Measurements from ENCODE around the gene MAPK8. TPM values are rescaled to one million over a fixed set of nuclear protein-coding genes. Genes with fewer than 3 reads are reported as not detected.
A peak's percentile ranks its signal among the peaks of the same experiment; 100 is the strongest.

MAPK8 gene
- total and polyA plus RNA-seq, 3 donors from 2014 or later, result 91.8 to 114 (median 98.8) TPM

DNA sequence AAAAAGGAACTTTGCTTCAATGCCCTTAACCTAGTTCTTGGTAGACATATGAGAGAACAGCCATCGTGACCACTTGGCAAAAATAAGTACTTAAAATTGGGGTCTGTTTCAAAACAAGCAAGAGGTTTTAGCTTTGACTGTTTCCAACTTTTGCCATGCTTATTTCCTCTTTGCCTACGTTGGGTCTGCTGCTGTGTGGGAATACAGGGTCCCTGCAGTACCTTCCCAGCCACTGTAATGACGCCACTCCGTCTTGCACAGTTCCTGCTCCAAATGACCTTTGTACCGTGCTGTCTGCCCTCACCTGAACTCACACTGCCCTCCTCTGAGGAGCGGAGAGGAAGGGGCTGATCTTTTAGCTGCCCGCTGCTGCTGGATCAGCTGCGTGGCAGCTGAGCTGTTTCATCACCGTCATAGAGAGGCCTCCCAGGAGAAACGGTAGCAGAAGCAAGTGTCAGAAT, 133.1 kb downstream of the MAPK8 start:
- intact Hi-C loops (cut with DNase I; ENCODE audit: low total_unique reads), result no loop called here
- DNase-seq, result no peak

GRCh38 chr10:48440771-48441170, 134.3 kb downstream of the MAPK8 start:
- Histone ChIP-seq H3K4me1 (no peaks in the 10 kb centered on the region), H3K27me3 (no peaks in the 10 kb centered on the region), H3K4me3 (no peak overlapping the region), H3K27ac (no peak overlapping the region), H3K9me3 (no peaks in the 10 kb centered on the region), H3K36me3 (ENCODE audit: low read depth, missing control alignments) (no peaks in the 10 kb centered on the region)
- intact Hi-C loops (cut with DNase I; ENCODE audit: low total_unique reads), result no loop called here
- TF ChIP-seq POLR2A (IDR thresholded peaks at IDR 0.05) (no peak), CTCF (IDR thresholded peaks at IDR 0.05) (no peak)
- DNase-seq, result no peak
- 72 to 89% methylated on average over 4 of the region's 4 CpGs for WGBS, 2 donors

More for the DNA sequence above, 133.1 kb downstream of the MAPK8 start:
- Histone ChIP-seq H3K4me1 (no peaks in the 10 kb centered on the region), H3K27ac (no peak overlapping the region), H3K4me3 (no peak overlapping the region), H3K36me3 (ENCODE audit: low read depth, missing control alignments) (no peaks in the 10 kb centered on the region), H3K27me3 (no peaks in the 10 kb centered on the region), H3K9me3 (no peaks in the 10 kb centered on the region)
- TF ChIP-seq CTCF (IDR thresholded peaks at IDR 0.05), result no peak
- TF ChIP-seq POLR2A (IDR thresholded peaks at IDR 0.05), result no peak
- 42 to 56% methylated on average over 10 of the region's 10 CpGs for WGBS, 2 donors

- no peak for DNase-seq
- H3K4me1 ChIP-seq, result no peaks in the 10 kb centered on the region
- no peaks in the 10 kb centered on the region for H3K36me3 ChIP-seq (ENCODE audit: low read depth, missing control alignments)
- no peaks in the 10 kb centered on the region for H3K27me3 ChIP-seq
- TF ChIP-seq CTCF (IDR thresholded peaks at IDR 0.05), result no peak
- H3K27ac ChIP-seq, result no peak overlapping the region
- no peak overlapping the region for H3K4me3 ChIP-seq
- H3K9me3 ChIP-seq, result no peaks in the 10 kb centered on the region
- intact Hi-C loops (cut with DNase I; ENCODE audit: low total_unique reads), result no loop called here
- 83 to 93% methylated on average over 7 to 11 of the region's 11 CpGs for WGBS, 2 donors
Observed at GRCh38 chr10:48442090-48442808, 135.8 kb downstream of the MAPK8 start.

DNA sequence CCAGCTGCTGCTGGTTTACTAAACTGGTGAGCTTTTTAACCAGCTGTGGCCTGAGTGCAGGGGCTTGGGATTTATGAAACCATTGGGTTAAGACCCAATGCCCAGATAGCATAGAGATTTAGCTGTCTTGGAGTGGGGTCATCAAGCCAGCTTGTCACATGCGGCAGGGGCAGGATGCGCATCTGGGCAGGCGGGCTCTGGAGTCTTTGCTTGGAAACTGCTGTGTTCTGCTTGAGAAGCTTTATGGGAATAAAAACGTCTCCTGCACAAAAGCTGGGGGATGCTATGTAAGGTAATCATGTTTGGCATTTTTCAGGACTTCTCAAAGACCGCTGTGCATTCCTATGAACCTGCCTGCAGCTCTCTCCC, 136.3 kb downstream of the MAPK8 start:
- H3K36me3 ChIP-seq (ENCODE audit: low read depth, missing control alignments), result no peaks in the 10 kb centered on the region
- H3K27me3 ChIP-seq, result no peaks in the 10 kb centered on the region
- WGBS, 2 donors, result 77 to 84% methylated on average over 5 of the region's 5 CpGs
- no peak for DNase-seq
- H3K9me3 ChIP-seq, result no peaks in the 10 kb centered on the region
- no peak overlapping the region for H3K27ac ChIP-seq
- intact Hi-C loops (cut with DNase I; ENCODE audit: low total_unique reads), result no loop called here
- H3K4me3 ChIP-seq, result no peak overlapping the region
- H3K4me1 ChIP-seq, result no peaks in the 10 kb centered on the region
- no peak for TF ChIP-seq POLR2A (IDR thresholded peaks at IDR 0.05)
- no peak for TF ChIP-seq CTCF (IDR thresholded peaks at IDR 0.05)

DNA sequence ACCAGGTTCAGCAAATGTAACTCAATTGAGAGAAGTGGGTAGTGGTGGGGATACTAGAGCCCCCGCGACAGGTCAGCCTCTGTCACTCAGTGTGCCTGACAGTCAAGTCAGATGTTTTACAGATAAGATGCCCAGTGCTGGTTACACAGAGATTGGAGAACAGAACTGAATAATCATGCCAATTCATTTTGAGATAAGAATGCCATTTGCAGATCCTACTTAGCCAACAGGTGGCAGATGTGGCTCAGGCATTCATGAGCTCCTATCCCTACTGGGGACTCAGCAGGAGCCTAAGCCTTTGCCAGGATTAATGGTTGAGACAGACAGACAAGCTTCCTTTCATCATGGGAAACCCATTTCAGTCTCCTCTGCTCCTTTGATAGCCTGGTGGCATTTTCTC, 137.8 kb downstream of the MAPK8 start:
- no peaks in the 10 kb centered on the region for H3K4me1 ChIP-seq
- WGBS, 2 donors, result 69 to 84% methylated on average over 2 of the region's 2 CpGs
- DNase-seq, result no peak

More for the DNA sequence above, 137.8 kb downstream of the MAPK8 start:
- Histone ChIP-seq H3K4me3 (no peak overlapping the region), H3K9me3 (no peaks in the 10 kb centered on the region), H3K27ac (no peak overlapping the region), H3K36me3 (ENCODE audit: low read depth, missing control alignments) (no peaks in the 10 kb centered on the region), H3K27me3 (no peaks in the 10 kb centered on the region)
- intact Hi-C loops (cut with DNase I; ENCODE audit: low total_unique reads), result no loop called here
- no peak for TF ChIP-seq POLR2A (IDR thresholded peaks at IDR 0.05)
- TF ChIP-seq CTCF (IDR thresholded peaks at IDR 0.05), result peak in 1 of 3 experiments; percentile 11
